Lower leg skin (tissue), 4 donors: Measurements from ENCODE around the gene CD1D. TPM values are rescaled to one million over a fixed set of nuclear protein-coding genes. Genes with fewer than 3 reads are reported as not detected.

Experiments used
- DNase-seq, 2 donors: peaks; one replicate each; pipeline ENCODE4 v3.0.0-alpha.2; 2019; ENCODE audit warnings: low spot score in 2 of 2
- H3K4me3 ChIP-seq: fragments of 200-600 bp; sonication (generic); 2 replicates; pipeline ENCODE4 v1.5.1; 2017; ENCODE audit warnings: mild to moderate bottlenecking, low read depth; ENCODE audit not compliant: poor library complexity, severe bottlenecking
- POLR2A ChIP-seq, 2 donors: fragments of 450-650 bp; IDR thresholded peaks; one replicate each; pipeline ENCODE4 v1.6.1; 2016 to 2017; ENCODE audit warnings: antibody characterized with exemption in 2 of 2, mild to moderate bottlenecking in 1 of 2, moderate library complexity in 1 of 2
- WGBS, 2 donors: methylation state at CpG; one replicate each; pipeline ENCODE4 v1.1.5; 2018; 5-methylcytosine and 5-hydroxymethylcytosine counted together
- intact Hi-C: fragments of 100-400 bp; cut with DNase I; formaldehyde crosslinking; loops from one replicate; pipeline ENCODE4 v1.15.0; 2023; ENCODE audit warnings: low total_unique reads
- total RNA-seq, 4 donors: library from RNA; depleted of rRNA; stranded (reverse); fragments of >200 nt; gene quantifications; one replicate each; pipeline ENCODE4 v1.1.0, GENCODE V29; 2016
- TF ChIP-seq, protein P1 (sequence below), 3 donors: fragments of 450-650 bp; IDR thresholded peaks; one replicate each; pipeline ENCODE4 v1.5.1; 2016; ENCODE audit warnings: antibody characterized with exemption in 3 of 3, mild to moderate bottlenecking in 3 of 3, moderate library complexity in 2 of 3

The CD1D gene
- total RNA-seq, 4 donors from 2014 or later, result 0.12 to 0.46 (median 0.36) TPM; not detected in 1

DNA sequence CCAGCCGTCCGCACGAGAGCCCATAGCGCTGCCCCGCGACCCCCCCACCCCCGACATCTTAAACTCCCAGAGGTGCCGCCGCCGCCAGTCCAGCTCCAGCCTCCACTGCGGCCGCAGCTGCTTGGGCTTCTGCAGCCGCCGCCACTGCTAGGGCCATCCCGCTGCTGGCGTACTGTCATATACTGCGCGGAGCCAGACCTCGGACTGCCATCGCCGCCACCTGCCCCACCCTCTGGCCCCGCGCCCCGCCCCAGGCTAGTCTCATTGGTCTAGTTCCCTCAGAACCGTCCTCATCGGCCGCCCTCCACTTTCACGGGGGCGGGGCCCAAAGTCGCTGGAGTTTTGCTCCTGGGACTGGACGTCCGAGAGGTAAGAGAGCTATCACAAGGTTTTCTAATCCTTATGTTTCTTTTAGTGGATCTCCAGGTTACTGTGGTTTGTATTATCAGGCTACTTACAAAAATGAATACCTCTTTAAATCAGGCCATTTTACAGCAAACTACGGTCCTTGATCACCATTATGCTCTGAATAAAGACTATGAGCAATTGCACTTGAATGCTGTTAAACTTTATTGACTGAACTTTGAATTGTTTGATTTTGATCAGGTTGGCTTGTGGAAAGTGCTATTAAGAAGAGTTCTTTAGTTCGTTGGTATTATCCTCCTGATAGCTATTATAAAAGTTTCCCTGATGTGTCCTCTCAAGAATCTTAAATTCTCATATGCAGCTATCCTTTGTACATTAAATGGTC is 2.8 kb upstream of the CD1D start:
- intact Hi-C loops, result no loop called here
- DNase-seq, result peak; percentile 77 to 97
- WGBS, 2 donors, result 4 to 7% methylated on average over 26 to 33 of the region's 34 CpGs
- TF ChIP-seq, protein P1, sequence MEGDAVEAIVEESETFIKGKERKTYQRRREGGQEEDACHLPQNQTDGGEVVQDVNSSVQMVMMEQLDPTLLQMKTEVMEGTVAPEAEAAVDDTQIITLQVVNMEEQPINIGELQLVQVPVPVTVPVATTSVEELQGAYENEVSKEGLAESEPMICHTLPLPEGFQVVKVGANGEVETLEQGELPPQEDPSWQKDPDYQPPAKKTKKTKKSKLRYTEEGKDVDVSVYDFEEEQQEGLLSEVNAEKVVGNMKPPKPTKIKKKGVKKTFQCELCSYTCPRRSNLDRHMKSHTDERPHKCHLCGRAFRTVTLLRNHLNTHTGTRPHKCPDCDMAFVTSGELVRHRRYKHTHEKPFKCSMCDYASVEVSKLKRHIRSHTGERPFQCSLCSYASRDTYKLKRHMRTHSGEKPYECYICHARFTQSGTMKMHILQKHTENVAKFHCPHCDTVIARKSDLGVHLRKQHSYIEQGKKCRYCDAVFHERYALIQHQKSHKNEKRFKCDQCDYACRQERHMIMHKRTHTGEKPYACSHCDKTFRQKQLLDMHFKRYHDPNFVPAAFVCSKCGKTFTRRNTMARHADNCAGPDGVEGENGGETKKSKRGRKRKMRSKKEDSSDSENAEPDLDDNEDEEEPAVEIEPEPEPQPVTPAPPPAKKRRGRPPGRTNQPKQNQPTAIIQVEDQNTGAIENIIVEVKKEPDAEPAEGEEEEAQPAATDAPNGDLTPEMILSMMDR (IDR thresholded peaks at IDR 0.05), result no peak
- no peak for TF ChIP-seq POLR2A (IDR thresholded peaks at IDR 0.05)
- H3K4me3 ChIP-seq, result no peak overlapping the region

DNA sequence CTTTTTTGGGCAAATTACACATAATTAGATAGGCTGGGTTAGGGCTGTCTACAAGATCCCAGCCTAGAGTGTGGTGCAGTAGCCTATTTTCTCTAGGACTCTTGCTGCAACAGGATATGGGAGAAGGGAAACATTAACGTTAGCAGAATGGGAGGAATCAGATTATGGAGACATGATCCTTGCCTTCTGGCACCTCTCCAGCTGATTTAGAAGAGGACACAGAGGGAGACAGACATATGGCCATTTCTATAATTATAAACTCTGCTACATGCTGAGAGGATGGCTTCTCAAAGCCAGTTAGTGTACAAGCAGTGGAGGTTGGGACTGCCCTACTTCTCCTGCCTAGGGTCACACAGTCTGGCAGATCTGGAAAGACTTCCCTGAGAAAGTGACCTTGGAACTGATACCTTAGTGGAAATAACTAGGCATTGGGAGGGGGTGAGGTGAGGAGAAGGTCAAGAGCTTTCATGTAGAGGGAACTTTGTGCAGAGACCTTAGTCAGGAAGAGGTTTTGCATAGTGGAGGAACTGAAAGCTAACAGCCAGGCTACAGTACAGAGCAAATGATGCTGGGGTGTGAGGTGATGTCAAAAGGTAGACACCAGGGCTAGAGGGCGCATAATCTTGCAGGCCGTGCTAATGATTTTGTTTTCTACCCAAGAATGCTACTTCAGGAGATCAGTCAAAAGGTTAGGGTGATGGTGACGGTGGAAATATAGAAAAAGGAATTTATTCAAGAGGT is 1.2 kb upstream of the CD1D start:
- no peak for DNase-seq
- no peak overlapping the region for H3K4me3 ChIP-seq
- intact Hi-C loops, result no loop called here
- no peak for TF ChIP-seq POLR2A (IDR thresholded peaks at IDR 0.05)
- WGBS, 2 donors, result 78 to 80% methylated on average over 4 of the region's 4 CpGs

DNA sequence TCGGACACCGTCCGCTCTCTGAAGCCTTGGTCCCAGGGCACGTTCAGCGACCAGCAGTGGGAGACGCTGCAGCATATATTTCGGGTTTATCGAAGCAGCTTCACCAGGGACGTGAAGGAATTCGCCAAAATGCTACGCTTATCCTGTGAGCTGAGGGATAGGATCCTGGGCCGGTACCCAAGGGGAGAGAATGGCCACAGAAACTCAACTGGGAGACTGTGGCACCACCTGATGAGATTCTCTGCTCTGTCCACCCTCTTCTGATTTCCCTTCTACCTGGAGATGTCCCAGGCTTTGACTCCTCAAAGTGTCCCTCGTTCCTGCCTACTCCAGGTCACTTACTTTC is 855 bp downstream of the CD1D start:
- intact Hi-C loops, result no loop called here
- DNase-seq, result no peak
- H3K4me3 ChIP-seq, result no peak overlapping the region
- WGBS, 2 donors, result 18 to 21% methylated on average over 12 to 13 of the region's 13 CpGs
- TF ChIP-seq POLR2A (IDR thresholded peaks at IDR 0.05), result no peak
- TF ChIP-seq, protein P1 (IDR thresholded peaks at IDR 0.05), result no peak

DNA sequence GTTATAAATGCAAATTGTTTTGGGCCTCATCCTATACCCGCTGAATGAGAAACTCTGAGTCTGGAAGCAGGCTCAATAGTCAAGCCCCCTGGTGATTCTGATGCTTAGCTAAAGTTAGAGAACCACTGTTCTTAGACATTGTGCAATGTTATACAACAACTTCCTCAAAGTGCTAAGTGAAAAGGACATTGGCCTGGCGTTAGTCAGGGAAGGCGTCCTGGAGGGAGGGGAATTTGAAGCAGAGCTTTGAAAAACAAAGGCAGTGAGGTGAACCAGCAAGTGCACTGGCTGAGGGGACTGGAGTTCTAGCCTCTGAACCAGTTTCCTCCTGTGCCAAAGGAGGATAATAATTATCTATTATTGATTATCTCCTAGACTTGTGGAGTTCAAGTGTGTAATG is 5.1 kb downstream of the CD1D start:
- H3K4me3 ChIP-seq, result no peak overlapping the region
- intact Hi-C loops, result no loop called here
- TF ChIP-seq, protein P1 (IDR thresholded peaks at IDR 0.05), result no peak
- no peak for TF ChIP-seq POLR2A (IDR thresholded peaks at IDR 0.05)
- WGBS, 2 donors, result 78 to 83% methylated on average over 3 of the region's 3 CpGs
- no peak for DNase-seq

DNA sequence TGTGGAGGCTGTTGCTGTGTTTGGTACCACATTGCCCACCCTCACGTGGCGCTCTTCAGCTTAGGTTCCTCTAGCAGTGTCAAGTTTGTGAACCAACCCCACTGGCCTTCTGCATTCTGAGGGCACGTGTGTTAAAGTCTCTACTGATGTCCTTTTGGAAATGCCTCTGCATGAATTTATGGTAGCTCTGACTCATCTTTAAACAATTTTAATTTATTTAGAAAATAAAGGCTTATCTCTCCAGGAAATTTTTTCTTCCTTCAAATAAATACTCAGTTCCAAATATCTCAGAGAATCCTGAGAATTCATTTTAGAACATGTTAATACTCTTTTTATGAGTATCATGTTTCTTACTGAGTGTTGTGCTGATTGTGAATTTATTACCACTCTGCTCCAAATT is 5.5 kb downstream of the CD1D start:
- DNase-seq, result no peak
- intact Hi-C loops, result no loop called here
- H3K4me3 ChIP-seq, result no peak overlapping the region
- 39 to 64% methylated on average over 3 of the region's 3 CpGs for WGBS, 2 donors
- TF ChIP-seq, protein P1 (IDR thresholded peaks at IDR 0.05), result no peak
- no peak for TF ChIP-seq POLR2A (IDR thresholded peaks at IDR 0.05)

DNA sequence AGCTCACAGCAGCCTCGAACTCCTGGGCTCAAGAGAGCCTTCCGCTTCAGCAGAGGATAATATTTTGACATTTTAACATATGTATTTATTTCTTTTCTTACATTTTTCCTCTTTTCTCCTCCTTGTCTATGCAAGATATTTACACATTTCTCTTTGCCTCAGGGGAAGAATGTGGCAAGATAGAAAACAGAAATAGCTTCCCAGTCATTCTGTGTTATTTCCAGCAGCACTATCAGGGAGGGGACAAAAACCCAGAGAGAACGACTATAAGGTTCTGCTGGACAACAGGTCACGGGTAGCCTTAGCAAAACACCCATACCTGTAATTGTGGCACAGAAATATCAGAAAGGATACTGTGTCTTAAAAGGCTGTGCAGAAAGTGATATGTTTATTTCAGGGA is 7.9 kb downstream of the CD1D start:
- H3K4me3 ChIP-seq, result no peak overlapping the region
- intact Hi-C loops, result no loop called here
- DNase-seq, result no peak
- WGBS, 2 donors, result 51 to 63% methylated on average over 4 of the region's 4 CpGs
- no peak for TF ChIP-seq POLR2A (IDR thresholded peaks at IDR 0.05)
- TF ChIP-seq, protein P1 (IDR thresholded peaks at IDR 0.05), result no peak
